CD4-positive, alpha-beta memory T cell (primary cell): ENCODE results near the gene CA12. TPM values are rescaled to one million over a fixed set of nuclear protein-coding genes. Genes with fewer than 3 reads are reported as not detected.

ENCODE experiments used
- CTCF ChIA-PET: fragments of 350-600 bp; sonication (Branson Sonifier 250); formaldehyde crosslinking; loops from one replicate; lab custom pipeline; 2021; ENCODE audit warnings: inconsistent platforms; ENCODE audit not compliant: partially characterized antibody; lab: Charles Lee
- POLR2A ChIA-PET: fragments of 350-600 bp; sonication (Branson Sonifier 250); formaldehyde crosslinking; loops from one replicate; lab custom pipeline; 2021; ENCODE audit not compliant: partially characterized antibody; lab: Charles Lee
- DNase-seq, 5 donors: peaks; one replicate each; pipeline versions ENCODE4 v3.0.0 to v3.0.0-alpha.2; 2020 to 2022; ENCODE audit warnings: mixed read lengths in 1 of 5
- H3K27ac ChIP-seq: one replicate; pipeline ENCODE4 v1.7.0; 2013; ENCODE audit warnings: low read depth, low read length
- H3K27me3 ChIP-seq: 2 replicates; pipeline ENCODE4 v1.7.0; 2013; ENCODE audit warnings: mild to moderate bottlenecking, low read length, moderate library complexity; ENCODE audit not compliant: insufficient read depth
- H3K36me3 ChIP-seq: 2 replicates; pipeline ENCODE4 v1.7.0; 2013; ENCODE audit warnings: mild to moderate bottlenecking, low read length, moderate library complexity; ENCODE audit not compliant: insufficient read depth
- H3K4me1 ChIP-seq: 2 replicates; pipeline ENCODE4 v1.7.0; 2013; ENCODE audit warnings: mild to moderate bottlenecking, low read length, moderate library complexity; ENCODE audit not compliant: insufficient read depth
- H3K4me3 ChIP-seq, 2 donors: one replicate each; pipeline ENCODE4 v1.7.0; 2013; ENCODE audit warnings: low read length in 2 of 2, mild to moderate bottlenecking in 1 of 2
- H3K9me3 ChIP-seq, 2 donors: one replicate each; pipeline ENCODE4 v1.7.0; 2013; ENCODE audit warnings: low read length in 2 of 2, control low read depth in 1 of 2; ENCODE audit not compliant: control insufficient read depth in 1 of 2
- H3K27ac Mint-ChIP-seq, 7 donors: one replicate each; pipeline ENCODE4 v1.8.0; 2020 to 2021; ENCODE audit warnings: mixed read lengths in 7 of 7, mild to moderate bottlenecking in 6 of 7, inconsistent platforms in 3 of 7, moderate library complexity in 3 of 7
- H3K27me3 Mint-ChIP-seq, 2 donors: one replicate each; pipeline ENCODE4 v1.8.0; 2020 to 2021; ENCODE audit warnings: mixed read lengths in 2 of 2
- H3K36me3 Mint-ChIP-seq, 2 donors: one replicate each; pipeline ENCODE4 v1.8.0; 2020 to 2021; ENCODE audit warnings: mixed read lengths in 2 of 2, inconsistent platforms in 1 of 2, mild to moderate bottlenecking in 1 of 2
- H3K4me1 Mint-ChIP-seq, 4 donors: one replicate each; pipeline ENCODE4 v1.8.0; 2020 to 2021; ENCODE audit warnings: mixed read lengths in 4 of 4, mild to moderate bottlenecking in 1 of 4
- H3K4me3 Mint-ChIP-seq, 8 donors: one replicate each; pipeline ENCODE4 v1.8.0; 2020 to 2021; ENCODE audit warnings: mixed read lengths in 8 of 8, mild to moderate bottlenecking in 7 of 8, moderate library complexity in 6 of 8, inconsistent platforms in 3 of 8
- H3K9me3 Mint-ChIP-seq, 8 donors: one replicate each; pipeline ENCODE4 v1.8.0; 2020 to 2021; ENCODE audit warnings: mixed read lengths in 8 of 8, mild to moderate bottlenecking in 5 of 8, inconsistent platforms in 3 of 8, moderate library complexity in 1 of 8
- intact Hi-C: fragments of 100-400 bp; cut with micrococcal nuclease; formaldehyde crosslinking; loops from one replicate; pipeline ENCODE4 v1.15.1; 2023
- polyA plus RNA-seq, 2 donors: library from polyadenylated mRNA; unstranded; fragments of 300-500 nt; fragmentation: Illumina TruSeq; gene quantifications; one replicate each; pipeline ENCODE4 v1.2.3, GENCODE V29; 2021
- total RNA-seq, 2 experiments: library from RNA; stranded (reverse); gene quantifications; one replicate each; pipeline ENCODE4 v1.2.3, GENCODE V29; 2021

Gene CA12
- total and polyA plus RNA-seq, 4 experiments from 2014 or later = not detected

DNA sequence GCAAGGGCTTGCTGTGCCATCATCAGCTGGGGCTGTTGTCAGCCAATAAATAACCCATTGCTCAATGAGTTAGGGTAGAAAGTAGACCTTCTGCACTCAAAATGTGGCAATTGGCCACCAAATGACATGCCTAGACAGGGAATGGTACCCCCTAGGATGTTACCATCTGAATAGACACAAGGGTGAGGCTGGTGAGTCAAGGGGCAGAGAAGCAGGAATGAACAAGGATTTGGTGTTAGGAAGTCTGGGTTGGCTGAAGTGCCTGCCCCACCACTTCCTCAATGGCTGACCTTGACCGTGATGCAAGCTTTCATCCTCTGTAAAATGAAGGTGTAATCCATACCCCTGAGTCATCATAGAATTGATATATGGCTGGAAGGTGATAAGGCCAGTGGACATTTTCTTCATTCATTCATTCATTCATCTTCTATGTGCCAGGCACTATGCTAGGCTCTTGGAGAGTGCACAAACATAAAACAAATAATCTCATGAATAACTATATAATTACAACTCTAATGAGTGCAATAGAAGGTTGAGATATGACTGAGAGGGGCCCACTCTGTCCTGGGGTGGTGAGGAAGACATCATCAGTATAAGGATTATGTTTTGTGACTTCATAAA, 4.4 kb upstream of the CA12 start:
- Mint-ChIP-seq H3K4me1 (peaks cover 4 to 11% (median 7%) of the 10 kb centered on the region in 4 donors), H3K27ac (no peak overlapping the region), H3K27me3 (peaks cover 18 to 46% of the 10 kb centered on the region in 2 donors), H3K36me3 (no peaks in the 10 kb centered on the region), H3K9me3 (no peaks in the 10 kb centered on the region), H3K4me3 (no peak overlapping the region)
- Histone ChIP-seq H3K27me3 (peaks cover 3% of the 10 kb centered on the region), H3K9me3 (no peaks in the 10 kb centered on the region), H3K27ac (no peak overlapping the region), H3K4me3 (no peak overlapping the region), H3K36me3 (no peaks in the 10 kb centered on the region), H3K4me1 (peaks cover 9% of the 10 kb centered on the region)
- DNase-seq = no peak
- ChIA-PET CTCF (no interaction called here), POLR2A (no interaction called here)
- intact Hi-C loops = no loop called here

DNA sequence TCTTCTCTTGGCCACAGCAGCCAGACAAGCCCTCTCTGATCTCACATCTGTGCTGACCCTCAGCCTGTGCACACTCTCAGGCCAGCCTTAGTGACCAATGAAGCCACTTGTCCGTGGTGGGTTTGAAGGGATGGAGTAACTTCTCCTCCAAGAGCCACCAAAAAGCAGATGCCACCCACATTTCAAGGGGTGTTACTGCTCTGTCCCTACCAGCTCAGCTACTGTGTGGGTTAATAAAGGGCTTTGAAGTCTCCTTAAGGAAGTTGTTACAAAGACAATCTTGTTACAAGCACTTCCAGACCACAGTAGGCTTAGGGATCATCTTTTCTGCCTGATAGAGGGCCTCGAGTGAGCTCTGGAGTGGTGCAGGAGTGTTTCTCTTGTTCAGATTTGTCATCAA, 3.3 kb upstream of the CA12 start:
- Mint-ChIP-seq H3K4me3 (no peak overlapping the region), H3K36me3 (no peaks in the 10 kb centered on the region), H3K27ac (no peak overlapping the region), H3K27me3 (peaks cover 29 to 55% of the 10 kb centered on the region in 2 donors), H3K4me1 (peaks cover 9 to 14% (median 10%) of the 10 kb centered on the region in 4 donors), H3K9me3 (no peaks in the 10 kb centered on the region)
- Histone ChIP-seq H3K4me1 (peaks cover 9% of the 10 kb centered on the region), H3K4me3 (no peak overlapping the region), H3K27ac (no peak overlapping the region), H3K27me3 (peaks cover 3% of the 10 kb centered on the region), H3K36me3 (no peaks in the 10 kb centered on the region), H3K9me3 (no peaks in the 10 kb centered on the region)
- intact Hi-C loops = no loop called here
- ChIA-PET POLR2A (no interaction called here), CTCF (interaction anchor here (0.6 kb wide), 1 partner anchor 1359 kb away, joined by 5 read pairs; no protein-coding TSS in a partner anchor)
- DNase-seq = no peak

DNA sequence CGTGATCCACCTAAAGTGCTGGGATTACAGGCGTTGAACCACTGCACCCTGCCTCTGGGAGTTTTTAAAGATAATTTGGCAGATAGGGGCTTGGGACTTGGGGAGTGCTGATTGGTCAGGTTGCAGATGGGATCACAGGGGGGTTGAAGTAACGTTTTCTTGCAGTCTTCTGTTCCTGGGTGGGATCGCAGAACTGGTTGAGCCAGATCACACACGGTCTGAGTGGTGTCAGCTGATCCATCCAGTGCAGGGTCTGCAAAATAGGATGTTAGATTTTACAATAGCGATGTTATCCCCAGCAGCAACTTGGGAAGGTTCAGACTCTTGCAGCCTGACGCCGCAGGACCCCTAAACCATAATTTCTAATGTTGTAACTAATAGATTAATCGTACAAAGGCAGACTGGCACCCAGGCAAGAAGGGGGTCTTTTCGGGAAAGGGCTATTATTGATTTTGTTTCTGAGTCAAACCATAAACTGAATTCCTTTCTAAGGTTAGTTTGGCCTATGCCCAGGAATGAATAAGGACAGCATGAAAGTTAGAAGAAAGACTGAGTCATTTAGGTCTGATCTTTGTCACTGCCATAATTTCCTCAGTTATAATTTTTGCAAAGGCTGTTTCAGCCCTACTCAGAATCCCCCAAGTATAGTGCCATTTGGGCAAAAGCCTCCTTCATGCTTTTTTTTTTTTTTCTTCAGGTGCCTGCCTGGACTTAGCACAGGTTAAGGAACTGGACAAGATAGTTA, 1.5 kb upstream of the CA12 start:
- POLR2A ChIA-PET = no interaction called here
- CTCF ChIA-PET = no interaction called here

DNA sequence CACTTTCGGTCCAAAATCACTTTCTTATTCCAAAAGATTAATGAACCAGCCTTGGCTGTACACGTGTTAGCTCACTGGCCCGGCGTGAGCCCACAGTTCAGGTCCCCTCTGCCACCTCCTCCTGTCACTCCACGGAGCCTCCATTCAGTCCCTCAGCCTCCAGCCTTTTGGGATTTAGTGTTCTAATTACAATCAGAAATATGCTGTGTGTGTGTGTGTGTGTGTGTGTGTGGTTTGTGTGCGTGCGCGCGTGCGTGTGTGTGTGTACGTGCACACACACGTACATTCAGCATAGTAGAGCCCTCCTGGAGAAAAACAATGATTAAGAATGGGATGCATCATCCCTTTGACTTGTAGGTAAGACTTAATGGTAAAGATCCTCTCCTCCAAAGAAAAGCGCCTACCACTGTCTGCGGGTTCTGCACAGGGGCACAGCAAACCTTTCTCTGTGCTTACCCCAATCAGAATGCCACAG, 801 bp downstream of the CA12 start:
- Histone ChIP-seq H3K27me3 (peaks cover 3% of the 10 kb centered on the region), H3K4me1 (peaks cover 9% of the 10 kb centered on the region), H3K36me3 (no peaks in the 10 kb centered on the region), H3K9me3 (no peaks in the 10 kb centered on the region), H3K27ac (no peak overlapping the region), H3K4me3 (no peak overlapping the region)
- H3K27me3 Mint-ChIP-seq = peaks cover 41 to 66% of the 10 kb centered on the region in 2 donors
- peaks cover 9 to 14% (median 10%) of the 10 kb centered on the region in 4 donors for H3K4me1 Mint-ChIP-seq
- CTCF ChIA-PET = interaction anchor here (0.8 kb wide), 1 partner anchor 66 kb away, joined by 3 read pairs; no protein-coding TSS in a partner anchor
- H3K9me3 Mint-ChIP-seq = no peaks in the 10 kb centered on the region
- peak overlapping the region in 1 of 7 donors; percentile 7 for H3K27ac Mint-ChIP-seq
- intact Hi-C loops = no loop called here
- POLR2A ChIA-PET = no interaction called here
- DNase-seq = no peak
- H3K4me3 Mint-ChIP-seq = peak overlapping the region in 4 of 8 donors; percentile 25 to 68 (median 58)
- H3K36me3 Mint-ChIP-seq = no peaks in the 10 kb centered on the region

More for the DNA sequence above, 1.5 kb upstream of the CA12 start:
- Mint-ChIP-seq H3K27ac (no peak overlapping the region), H3K4me3 (peak overlapping the region in 2 of 8 donors; percentile 13 to 32), H3K4me1 (peaks cover 9 to 14% (median 10%) of the 10 kb centered on the region in 4 donors), H3K27me3 (peaks cover 36 to 64% of the 10 kb centered on the region in 2 donors), H3K9me3 (no peaks in the 10 kb centered on the region), H3K36me3 (no peaks in the 10 kb centered on the region)
- intact Hi-C loops = no loop called here
- no peaks in the 10 kb centered on the region for H3K36me3 ChIP-seq
- H3K4me1 ChIP-seq = peaks cover 9% of the 10 kb centered on the region
- H3K27me3 ChIP-seq = peaks cover 3% of the 10 kb centered on the region
- H3K27ac ChIP-seq = no peak overlapping the region
- H3K9me3 ChIP-seq = no peaks in the 10 kb centered on the region
- no peak overlapping the region for H3K4me3 ChIP-seq
- DNase-seq = no peak

DNA sequence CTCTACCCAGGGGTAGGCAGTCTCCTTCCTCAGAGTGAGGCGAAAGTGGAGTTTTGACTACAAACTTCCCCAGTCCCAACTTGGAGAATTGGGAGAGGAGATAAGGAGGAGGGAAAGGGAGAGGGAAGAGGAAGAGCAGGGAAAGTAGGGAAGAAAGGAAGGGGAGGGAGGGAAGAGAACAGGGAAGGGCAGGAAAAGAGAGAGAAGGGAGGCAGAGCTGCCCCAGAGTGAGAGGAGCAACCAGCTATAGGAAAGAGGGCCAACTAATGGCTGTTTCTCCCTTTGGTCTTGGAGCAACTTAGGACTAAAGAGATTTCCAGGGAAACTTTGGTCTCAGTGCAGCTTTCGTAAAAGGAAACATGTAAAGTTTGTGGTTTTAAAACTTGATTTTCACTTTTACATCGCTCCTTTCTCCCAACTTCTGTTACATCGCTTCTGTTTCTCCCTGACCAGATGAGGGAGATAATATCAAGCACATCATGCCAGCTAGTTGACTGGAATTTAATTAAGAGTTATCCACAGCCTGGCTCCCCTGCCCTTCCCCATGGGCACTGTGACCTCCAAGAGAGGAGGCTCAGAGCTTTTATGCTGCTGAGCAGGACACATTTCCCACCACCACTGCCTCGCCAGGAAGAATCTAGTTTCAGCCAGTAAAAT, 1.4 kb downstream of the CA12 start:
- Histone ChIP-seq H3K27me3 (peaks cover 3% of the 10 kb centered on the region), H3K9me3 (no peaks in the 10 kb centered on the region), H3K4me1 (peaks cover 9% of the 10 kb centered on the region), H3K36me3 (no peaks in the 10 kb centered on the region), H3K27ac (no peak overlapping the region), H3K4me3 (no peak overlapping the region)
- no peaks in the 10 kb centered on the region for H3K9me3 Mint-ChIP-seq
- ChIA-PET CTCF (interaction anchor here (0.8 kb wide), 1 partner anchor 66 kb away, joined by 3 read pairs; no protein-coding TSS in a partner anchor), POLR2A (no interaction called here)
- no peak for DNase-seq
- peaks cover 44 to 66% of the 10 kb centered on the region in 2 donors for H3K27me3 Mint-ChIP-seq
- intact Hi-C loops = no loop called here
- peak overlapping the region in 2 of 8 donors; percentile 25 to 50 for H3K4me3 Mint-ChIP-seq
- peaks cover 9 to 17% (median 13%) of the 10 kb centered on the region in 4 donors for H3K4me1 Mint-ChIP-seq
- H3K36me3 Mint-ChIP-seq = no peaks in the 10 kb centered on the region
- no peak overlapping the region for H3K27ac Mint-ChIP-seq

DNA sequence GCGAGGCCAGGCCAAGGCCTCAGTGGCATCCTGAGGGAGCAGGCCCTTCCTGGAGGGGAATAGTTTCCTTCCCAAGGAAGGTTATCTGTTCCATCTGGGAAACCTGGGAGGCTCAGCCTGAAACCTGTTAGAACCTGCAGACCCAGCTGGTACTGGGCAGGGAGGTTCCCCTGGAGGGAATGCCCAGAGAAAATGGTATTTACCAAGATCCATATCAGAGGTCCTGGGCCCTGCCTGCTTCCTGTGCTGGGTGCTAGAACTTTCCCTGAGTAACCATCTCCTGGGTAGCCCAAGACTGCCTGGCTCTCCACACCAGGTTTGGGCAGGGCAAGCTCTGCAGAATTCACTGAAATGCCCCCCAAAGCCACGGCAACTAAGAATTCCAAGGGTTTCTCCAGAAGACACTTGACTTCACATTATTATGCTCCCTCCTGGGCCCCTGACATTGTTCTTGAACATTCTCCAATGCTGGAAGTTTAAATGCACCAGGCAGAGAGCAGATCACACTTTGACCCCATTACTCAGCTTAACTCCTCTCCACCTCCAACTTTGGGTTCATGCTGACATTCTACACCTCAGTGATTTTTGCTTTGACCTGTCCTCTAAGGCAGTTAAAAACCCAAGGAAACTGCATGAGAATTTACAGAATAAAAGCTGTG, 2.0 kb downstream of the CA12 start:
- POLR2A ChIA-PET = no interaction called here
- Histone ChIP-seq H3K4me3 (no peak overlapping the region), H3K4me1 (peaks cover 9% of the 10 kb centered on the region), H3K36me3 (no peaks in the 10 kb centered on the region), H3K27ac (no peak overlapping the region), H3K27me3 (peaks cover 3% of the 10 kb centered on the region), H3K9me3 (no peaks in the 10 kb centered on the region)
- peaks cover 42 to 65% of the 10 kb centered on the region in 2 donors for H3K27me3 Mint-ChIP-seq
- CTCF ChIA-PET = no interaction called here
- no peaks in the 10 kb centered on the region for H3K9me3 Mint-ChIP-seq
- H3K4me1 Mint-ChIP-seq = peaks cover 13 to 20% (median 18%) of the 10 kb centered on the region in 4 donors
- intact Hi-C loops = no loop called here
- H3K27ac Mint-ChIP-seq = no peak overlapping the region
- no peaks in the 10 kb centered on the region for H3K36me3 Mint-ChIP-seq
- H3K4me3 Mint-ChIP-seq = no peak overlapping the region
- DNase-seq = no peak
